Measurements from ENCODE around the gene CDH23. TPM values are rescaled to one million over a fixed set of nuclear protein-coding genes. Genes with fewer than 3 reads are reported as not detected.

CDH23 gene
- total and polyA plus RNA-seq, 8 donors: 1.8 to 22.8 (median 3.0) TPM

DNA sequence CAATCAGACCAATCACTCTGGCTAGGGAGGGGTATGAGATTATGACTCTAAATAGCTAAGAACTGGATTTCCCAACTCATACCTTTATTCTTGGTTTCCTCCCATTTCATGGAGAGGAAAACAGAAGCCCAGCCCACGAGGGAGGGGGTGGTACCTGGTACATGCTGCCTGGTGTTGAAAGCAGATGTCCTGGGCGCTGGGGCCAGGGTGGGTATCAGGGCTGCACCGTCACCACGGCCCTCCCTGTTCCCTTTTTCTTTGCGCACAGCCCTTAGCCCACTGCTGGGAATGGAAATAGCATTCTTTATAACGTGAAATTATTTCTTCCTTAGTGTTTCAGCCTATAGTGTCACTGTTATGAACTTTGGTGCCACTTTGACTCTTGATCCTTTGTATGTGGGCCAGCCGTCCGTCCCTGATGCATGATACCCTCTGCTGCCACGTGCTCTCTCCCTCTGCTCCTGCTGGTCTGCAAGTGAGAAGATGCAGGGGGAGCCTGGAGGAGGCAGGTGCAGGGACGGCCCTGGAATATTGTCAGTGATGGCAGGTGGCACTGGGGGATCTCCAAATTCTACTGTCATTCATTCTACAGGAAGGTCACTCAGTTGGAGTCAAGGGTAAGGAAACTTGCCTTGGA lies 158.5 kb downstream of the CDH23 start:
- peak; percentile 52 for ATAC-seq
- TF ChIP-seq, protein P1, sequence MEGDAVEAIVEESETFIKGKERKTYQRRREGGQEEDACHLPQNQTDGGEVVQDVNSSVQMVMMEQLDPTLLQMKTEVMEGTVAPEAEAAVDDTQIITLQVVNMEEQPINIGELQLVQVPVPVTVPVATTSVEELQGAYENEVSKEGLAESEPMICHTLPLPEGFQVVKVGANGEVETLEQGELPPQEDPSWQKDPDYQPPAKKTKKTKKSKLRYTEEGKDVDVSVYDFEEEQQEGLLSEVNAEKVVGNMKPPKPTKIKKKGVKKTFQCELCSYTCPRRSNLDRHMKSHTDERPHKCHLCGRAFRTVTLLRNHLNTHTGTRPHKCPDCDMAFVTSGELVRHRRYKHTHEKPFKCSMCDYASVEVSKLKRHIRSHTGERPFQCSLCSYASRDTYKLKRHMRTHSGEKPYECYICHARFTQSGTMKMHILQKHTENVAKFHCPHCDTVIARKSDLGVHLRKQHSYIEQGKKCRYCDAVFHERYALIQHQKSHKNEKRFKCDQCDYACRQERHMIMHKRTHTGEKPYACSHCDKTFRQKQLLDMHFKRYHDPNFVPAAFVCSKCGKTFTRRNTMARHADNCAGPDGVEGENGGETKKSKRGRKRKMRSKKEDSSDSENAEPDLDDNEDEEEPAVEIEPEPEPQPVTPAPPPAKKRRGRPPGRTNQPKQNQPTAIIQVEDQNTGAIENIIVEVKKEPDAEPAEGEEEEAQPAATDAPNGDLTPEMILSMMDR (IDR thresholded peaks at IDR 0.05): no peak
- intact Hi-C loops (cut with DNase I): no loop called here

DNA sequence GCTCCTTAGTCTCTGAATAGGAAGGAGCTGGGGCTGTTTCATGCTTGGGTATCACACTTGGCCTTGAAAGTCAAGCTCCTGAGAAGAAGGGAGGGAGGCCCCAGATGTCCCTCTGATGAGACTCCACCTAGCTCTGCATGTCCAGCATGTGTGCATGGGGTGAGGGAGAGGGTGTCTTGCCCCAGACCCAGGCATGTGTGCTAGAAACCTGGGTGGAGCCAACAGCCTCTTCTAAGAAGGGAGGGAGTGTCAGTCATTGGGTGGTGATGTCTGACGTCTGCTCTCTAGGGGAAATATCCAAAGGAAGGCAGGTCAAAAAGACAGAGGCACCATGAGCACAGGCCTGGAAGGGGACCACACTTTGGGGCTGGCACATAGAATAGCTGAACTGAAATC lies 159.0 kb downstream of the CDH23 start:
- no peak for DNase-seq
- TF ChIP-seq, protein P1 (IDR thresholded peaks at IDR 0.05): no peak
- no peak for ATAC-seq

More for the DNA sequence above, 158.5 kb downstream of the CDH23 start:
- Histone ChIP-seq H3K27ac (no peak overlapping the region), H3K27me3 (peaks cover 0 to 11% of the 10 kb centered on the region in 2 donors), H3K4me1 (no peaks in the 10 kb centered on the region), H3K36me3 (no peaks in the 10 kb centered on the region), H3K4me3 (no peak overlapping the region), H3K9me3 (no peaks in the 10 kb centered on the region)
- no peak for DNase-seq

GRCh38 chr10:71558991-71559390 lies 162.3 kb downstream of the CDH23 start:
- ATAC-seq (no peak), DNase-seq (no peak)
- H3K4me1 ChIP-seq: no peaks in the 10 kb centered on the region
- H3K36me3 ChIP-seq: no peaks in the 10 kb centered on the region
- no peak overlapping the region for H3K4me3 ChIP-seq
- TF ChIP-seq, protein P1 (IDR thresholded peaks at IDR 0.05): no peak
- no peaks in the 10 kb centered on the region for H3K9me3 ChIP-seq
- H3K27me3 ChIP-seq: peaks cover 0 to 12% of the 10 kb centered on the region in 2 donors
- no peak overlapping the region for H3K27ac ChIP-seq
- intact Hi-C loops (cut with DNase I): no loop called here

More for the DNA sequence above, 159.0 kb downstream of the CDH23 start:
- H3K4me3 ChIP-seq: no peak overlapping the region
- H3K36me3 ChIP-seq: no peaks in the 10 kb centered on the region
- no peak overlapping the region for H3K27ac ChIP-seq
- H3K9me3 ChIP-seq: no peaks in the 10 kb centered on the region
- intact Hi-C loops (cut with DNase I): no loop called here
- H3K27me3 ChIP-seq: peaks cover 0 to 12% of the 10 kb centered on the region in 2 donors
- H3K4me1 ChIP-seq: no peaks in the 10 kb centered on the region

- Histone ChIP-seq H3K27ac (no peak overlapping the region), H3K9me3 (no peaks in the 10 kb centered on the region), H3K36me3 (no peaks in the 10 kb centered on the region), H3K4me3 (no peak overlapping the region), H3K4me1 (no peaks in the 10 kb centered on the region), H3K27me3 (peaks cover 0 to 12% of the 10 kb centered on the region in 2 donors)
- intact Hi-C loops (cut with DNase I): no loop called here
- ATAC-seq (peak; percentile 47), DNase-seq (no peak)
- TF ChIP-seq, protein P1 (IDR thresholded peaks at IDR 0.05): no peak
Observed at GRCh38 chr10:71561003-71561574, 164.4 kb downstream of the CDH23 start.

- TF ChIP-seq, protein P1 (IDR thresholded peaks at IDR 0.05): no peak
- Histone ChIP-seq H3K36me3 (no peaks in the 10 kb centered on the region), H3K4me3 (no peak overlapping the region), H3K27ac (no peak overlapping the region), H3K4me1 (no peaks in the 10 kb centered on the region), H3K27me3 (peaks cover 0 to 12% of the 10 kb centered on the region in 2 donors), H3K9me3 (no peaks in the 10 kb centered on the region)
- intact Hi-C loops (cut with DNase I): no loop called here
- ATAC-seq (no peak), DNase-seq (no peak)
Observed at GRCh38 chr10:71562181-71562580, 165.5 kb downstream of the CDH23 start.
